Measurements from ENCODE around the gene TSPAN5.

Gene TSPAN5

GRCh38 chr4:98646422-98646821 is 12.0 kb downstream of the TSPAN5 start:
- no peak overlapping the region for H3K4me3 ChIP-seq (ENCODE audit: low read length)
- DNase-seq (ENCODE audit: low read depth): no peak
- TF ChIP-seq CTCF (conservative IDR thresholded peaks at IDR 0.05; ENCODE audit: low read length): no peak

GRCh38 chr4:98645527-98645926 is 12.9 kb downstream of the TSPAN5 start:
- no peak overlapping the region for H3K4me3 ChIP-seq (ENCODE audit: low read length)
- no peak for DNase-seq (ENCODE audit: low read depth)
- TF ChIP-seq CTCF (conservative IDR thresholded peaks at IDR 0.05; ENCODE audit: low read length): no peak

GRCh38 chr4:98643755-98644154 is 14.7 kb downstream of the TSPAN5 start:
- H3K4me3 ChIP-seq (ENCODE audit: low read length): no peak overlapping the region
- DNase-seq (ENCODE audit: low read depth): no peak
- TF ChIP-seq CTCF (conservative IDR thresholded peaks at IDR 0.05; ENCODE audit: low read length): no peak

DNA sequence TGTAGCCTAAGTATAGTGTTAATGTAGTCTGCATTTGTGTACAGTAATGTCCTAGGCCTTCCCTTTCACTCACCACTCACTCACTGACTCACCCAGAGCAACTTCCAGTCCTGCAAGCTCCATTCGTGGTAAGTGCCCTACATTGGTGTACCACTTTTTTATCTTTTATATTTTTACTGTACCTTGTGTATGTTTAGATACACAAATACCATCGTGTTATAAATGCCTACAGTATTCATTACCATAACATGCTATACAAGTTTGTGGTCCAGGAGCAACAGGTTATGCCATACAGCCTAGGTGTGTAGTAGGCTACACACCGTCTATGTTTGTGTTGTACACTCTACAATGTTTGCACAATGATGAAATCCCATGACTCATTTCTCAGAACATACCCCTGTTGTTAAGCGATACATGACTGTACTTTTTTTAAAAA is 15.4 kb downstream of the TSPAN5 start:
- no peak overlapping the region for H3K4me3 ChIP-seq (ENCODE audit: low read length)
- no peak for TF ChIP-seq CTCF (conservative IDR thresholded peaks at IDR 0.05; ENCODE audit: low read length)
- no peak for DNase-seq (ENCODE audit: low read depth)

GRCh38 chr4:98641906-98642668 is 16.3 kb downstream of the TSPAN5 start:
- H3K4me3 ChIP-seq (ENCODE audit: low read length): no peak overlapping the region
- TF ChIP-seq CTCF (conservative IDR thresholded peaks at IDR 0.05; ENCODE audit: low read length): no peak

DNA sequence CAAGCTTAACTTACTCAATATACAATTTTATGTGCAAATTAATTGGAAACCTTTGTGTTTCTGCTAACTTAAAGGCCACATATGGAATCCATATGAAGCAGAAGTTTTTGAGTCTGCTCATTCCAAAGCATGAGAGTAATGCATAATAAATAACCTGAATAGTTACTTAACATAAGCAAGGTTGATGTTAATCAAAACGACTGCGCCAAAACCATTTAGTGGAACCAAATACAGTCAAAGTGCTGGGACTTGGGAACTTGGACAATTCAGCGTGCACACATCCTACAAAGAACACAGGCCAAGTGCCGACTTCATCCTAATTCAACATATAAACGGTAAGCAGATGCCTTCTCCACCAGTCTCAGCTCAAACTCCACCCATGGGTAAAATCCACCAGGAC is 17.0 kb downstream of the TSPAN5 start:
- no peak for DNase-seq (ENCODE audit: low read depth)
- TF ChIP-seq CTCF (conservative IDR thresholded peaks at IDR 0.05; ENCODE audit: low read length): no peak
- H3K4me3 ChIP-seq (ENCODE audit: low read length): no peak overlapping the region

More at GRCh38 chr4:98641906-98642668, 16.3 kb downstream of the TSPAN5 start:
- DNase-seq (ENCODE audit: low read depth): peak; percentile 56

- H3K4me3 ChIP-seq (ENCODE audit: low read length): peak overlapping the region; percentile 2
- no peak for DNase-seq (ENCODE audit: low read depth)
- TF ChIP-seq CTCF (conservative IDR thresholded peaks at IDR 0.05; ENCODE audit: low read length): no peak
Observed at GRCh38 chr4:98639523-98639922, 18.9 kb downstream of the TSPAN5 start.

All from AG10803 (cell line).